Transverse colon (tissue), 3 donors: ENCODE measurements around the gene GIMAP8.

ENCODE experiments used
- POLR2A ChIP-seq: fragments of 450-650 bp; IDR thresholded peaks from one replicate; pipeline ENCODE4 v1.6.1; 2016; ENCODE audit warnings: antibody characterized with exemption, mild to moderate bottlenecking, moderate library complexity
- TF ChIP-seq, protein P1 (sequence below), 5 experiments: fragments of 200-600 bp in 3 of 5; fragments of 450-650 bp in 2 of 5; sonication (generic) in 3 of 5; IDR thresholded peaks; 1 replicate in 2 of 5; 2 replicates in 3 of 5; pipeline ENCODE4 v1.5.1; 2016 to 2017; ENCODE audit warnings: antibody characterized with exemption in 5 of 5, inconsistent platforms in 3 of 5, mild to moderate bottlenecking in 2 of 5, moderate library complexity in 1 of 5

DNA sequence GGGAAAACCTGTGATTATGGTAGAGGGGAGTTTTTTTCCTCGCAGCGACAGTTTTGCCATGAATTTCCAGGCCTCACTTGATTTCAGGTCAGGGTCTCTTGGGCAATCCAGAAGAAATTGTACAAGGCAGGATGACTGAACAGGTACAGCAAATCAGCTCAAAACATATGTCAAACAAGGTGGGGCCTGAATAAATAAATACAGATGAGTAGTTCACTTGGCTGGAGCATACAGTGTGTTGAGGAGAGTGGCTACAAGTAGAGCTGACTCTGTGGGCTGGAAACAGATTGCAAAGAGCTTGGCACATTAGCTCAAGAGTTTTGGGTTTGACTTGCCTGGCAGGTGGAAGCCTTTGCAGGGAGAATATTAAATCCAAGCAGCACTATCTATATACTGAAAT lies 15.0 kb downstream of the GIMAP8 start:
- TF ChIP-seq, protein P1, sequence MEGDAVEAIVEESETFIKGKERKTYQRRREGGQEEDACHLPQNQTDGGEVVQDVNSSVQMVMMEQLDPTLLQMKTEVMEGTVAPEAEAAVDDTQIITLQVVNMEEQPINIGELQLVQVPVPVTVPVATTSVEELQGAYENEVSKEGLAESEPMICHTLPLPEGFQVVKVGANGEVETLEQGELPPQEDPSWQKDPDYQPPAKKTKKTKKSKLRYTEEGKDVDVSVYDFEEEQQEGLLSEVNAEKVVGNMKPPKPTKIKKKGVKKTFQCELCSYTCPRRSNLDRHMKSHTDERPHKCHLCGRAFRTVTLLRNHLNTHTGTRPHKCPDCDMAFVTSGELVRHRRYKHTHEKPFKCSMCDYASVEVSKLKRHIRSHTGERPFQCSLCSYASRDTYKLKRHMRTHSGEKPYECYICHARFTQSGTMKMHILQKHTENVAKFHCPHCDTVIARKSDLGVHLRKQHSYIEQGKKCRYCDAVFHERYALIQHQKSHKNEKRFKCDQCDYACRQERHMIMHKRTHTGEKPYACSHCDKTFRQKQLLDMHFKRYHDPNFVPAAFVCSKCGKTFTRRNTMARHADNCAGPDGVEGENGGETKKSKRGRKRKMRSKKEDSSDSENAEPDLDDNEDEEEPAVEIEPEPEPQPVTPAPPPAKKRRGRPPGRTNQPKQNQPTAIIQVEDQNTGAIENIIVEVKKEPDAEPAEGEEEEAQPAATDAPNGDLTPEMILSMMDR (IDR thresholded peaks at IDR 0.05) = no peak
- no peak for TF ChIP-seq POLR2A
